ENCODE measurements around the gene PDE1A.

The PDE1A gene

DNA sequence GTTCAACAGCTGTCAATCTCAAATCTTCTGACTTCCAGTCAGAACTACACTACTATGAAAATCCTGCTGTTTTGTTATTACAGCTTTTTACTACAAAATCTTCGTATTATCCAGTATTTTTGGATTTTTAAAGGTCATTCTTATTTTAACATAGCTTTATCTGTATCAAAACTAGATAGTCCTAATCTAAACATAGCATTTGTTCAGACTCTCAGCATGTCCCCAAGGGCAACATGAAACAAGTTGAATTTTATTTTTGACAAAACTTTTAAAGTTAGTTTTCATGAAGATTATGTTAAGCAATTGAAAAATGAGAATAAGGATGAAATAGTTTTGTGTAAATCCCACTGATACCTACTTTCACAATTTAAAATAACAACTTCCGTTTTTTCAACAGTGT lies 48.1 kb downstream of the PDE1A start:
- TF ChIP-seq ZXDB (tag by site-specific recombination; IDR thresholded peaks at IDR 0.05) (no peak), ZNF184 (tag by site-specific recombination; IDR thresholded peaks at IDR 0.05) (no peak), ZNF223 (tag by site-specific recombination; IDR thresholded peaks at IDR 0.05) (no peak), OSR2 (tag by site-specific recombination; IDR thresholded peaks at IDR 0.05) (no peak), ZNF610 (tag by site-specific recombination; IDR thresholded peaks at IDR 0.05; ENCODE audit: borderline replicate concordance) (no peak), ZNF560 (tag by site-specific recombination; IDR thresholded peaks at IDR 0.05; ENCODE audit: borderline replicate concordance) (no peak), KLF9 (tag by site-specific recombination; IDR thresholded peaks at IDR 0.05; ENCODE audit: low read depth) (no peak), ZNF776 (tag by site-specific recombination; IDR thresholded peaks at IDR 0.05; ENCODE audit: borderline replicate concordance) (no peak), ZNF473 (tag by site-specific recombination; IDR thresholded peaks at IDR 0.05) (no peak), FEZF1 (tag by site-specific recombination; IDR thresholded peaks at IDR 0.05) (no peak), ZNF837 (tag by site-specific recombination; IDR thresholded peaks at IDR 0.05) (no peak), ZNF354C (tag by site-specific recombination; IDR thresholded peaks at IDR 0.05; ENCODE audit: borderline replicate concordance, low read depth) (no peak), ZNF707 (tag by site-specific recombination; IDR thresholded peaks at IDR 0.05) (no peak)
- TF ChIP-seq, protein P1, sequence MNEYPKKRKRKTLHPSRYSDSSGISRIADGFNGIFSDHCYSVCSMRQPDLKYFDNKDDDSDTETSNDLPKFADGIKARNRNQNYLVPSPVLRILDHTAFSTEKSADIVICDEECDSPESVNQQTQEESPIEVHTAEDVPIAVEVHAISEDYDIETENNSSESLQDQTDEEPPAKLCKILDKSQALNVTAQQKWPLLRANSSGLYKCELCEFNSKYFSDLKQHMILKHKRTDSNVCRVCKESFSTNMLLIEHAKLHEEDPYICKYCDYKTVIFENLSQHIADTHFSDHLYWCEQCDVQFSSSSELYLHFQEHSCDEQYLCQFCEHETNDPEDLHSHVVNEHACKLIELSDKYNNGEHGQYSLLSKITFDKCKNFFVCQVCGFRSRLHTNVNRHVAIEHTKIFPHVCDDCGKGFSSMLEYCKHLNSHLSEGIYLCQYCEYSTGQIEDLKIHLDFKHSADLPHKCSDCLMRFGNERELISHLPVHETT (tag by site-specific recombination; IDR thresholded peaks at IDR 0.05) = no peak
- TF ChIP-seq, protein P2, sequence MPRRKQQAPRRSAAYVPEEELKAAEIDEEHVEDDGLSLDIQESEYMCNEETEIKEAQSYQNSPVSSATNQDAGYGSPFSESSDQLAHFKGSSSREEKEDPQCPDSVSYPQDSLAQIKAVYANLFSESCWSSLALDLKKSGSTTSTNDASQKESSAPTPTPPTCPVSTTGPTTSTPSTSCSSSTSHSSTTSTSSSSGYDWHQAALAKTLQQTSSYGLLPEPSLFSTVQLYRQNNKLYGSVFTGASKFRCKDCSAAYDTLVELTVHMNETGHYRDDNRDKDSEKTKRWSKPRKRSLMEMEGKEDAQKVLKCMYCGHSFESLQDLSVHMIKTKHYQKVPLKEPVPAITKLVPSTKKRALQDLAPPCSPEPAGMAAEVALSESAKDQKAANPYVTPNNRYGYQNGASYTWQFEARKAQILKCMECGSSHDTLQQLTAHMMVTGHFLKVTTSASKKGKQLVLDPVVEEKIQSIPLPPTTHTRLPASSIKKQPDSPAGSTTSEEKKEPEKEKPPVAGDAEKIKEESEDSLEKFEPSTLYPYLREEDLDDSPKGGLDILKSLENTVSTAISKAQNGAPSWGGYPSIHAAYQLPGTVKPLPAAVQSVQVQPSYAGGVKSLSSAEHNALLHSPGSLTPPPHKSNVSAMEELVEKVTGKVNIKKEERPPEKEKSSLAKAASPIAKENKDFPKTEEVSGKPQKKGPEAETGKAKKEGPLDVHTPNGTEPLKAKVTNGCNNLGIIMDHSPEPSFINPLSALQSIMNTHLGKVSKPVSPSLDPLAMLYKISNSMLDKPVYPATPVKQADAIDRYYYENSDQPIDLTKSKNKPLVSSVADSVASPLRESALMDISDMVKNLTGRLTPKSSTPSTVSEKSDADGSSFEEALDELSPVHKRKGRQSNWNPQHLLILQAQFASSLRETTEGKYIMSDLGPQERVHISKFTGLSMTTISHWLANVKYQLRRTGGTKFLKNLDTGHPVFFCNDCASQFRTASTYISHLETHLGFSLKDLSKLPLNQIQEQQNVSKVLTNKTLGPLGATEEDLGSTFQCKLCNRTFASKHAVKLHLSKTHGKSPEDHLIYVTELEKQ (tag by site-specific recombination; IDR thresholded peaks at IDR 0.05; ENCODE audit: borderline replicate concordance) = no peak
- TF ChIP-seq, protein P3, sequence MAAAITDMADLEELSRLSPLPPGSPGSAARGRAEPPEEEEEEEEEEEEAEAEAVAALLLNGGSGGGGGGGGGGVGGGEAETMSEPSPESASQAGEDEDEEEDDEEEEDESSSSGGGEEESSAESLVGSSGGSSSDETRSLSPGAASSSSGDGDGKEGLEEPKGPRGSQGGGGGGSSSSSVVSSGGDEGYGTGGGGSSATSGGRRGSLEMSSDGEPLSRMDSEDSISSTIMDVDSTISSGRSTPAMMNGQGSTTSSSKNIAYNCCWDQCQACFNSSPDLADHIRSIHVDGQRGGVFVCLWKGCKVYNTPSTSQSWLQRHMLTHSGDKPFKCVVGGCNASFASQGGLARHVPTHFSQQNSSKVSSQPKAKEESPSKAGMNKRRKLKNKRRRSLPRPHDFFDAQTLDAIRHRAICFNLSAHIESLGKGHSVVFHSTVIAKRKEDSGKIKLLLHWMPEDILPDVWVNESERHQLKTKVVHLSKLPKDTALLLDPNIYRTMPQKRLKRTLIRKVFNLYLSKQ (tag by site-specific recombination; IDR thresholded peaks at IDR 0.05; ENCODE audit: borderline replicate concordance) = no peak
- H3K4me3 ChIP-seq (ENCODE audit: low read depth, low read length) = no peak overlapping the region
- CTCF ChIA-PET = interaction anchor here (0.6 to 0.7 kb wide), 2 partner anchors 188 to 394 kb away, joined by 3 read pairs; no protein-coding TSS in a partner anchor
- H3K9me3 ChIP-seq (ENCODE audit: control insufficient read depth, insufficient read depth, low read depth, low read length) = no peaks in the 10 kb centered on the region
- no peaks in the 10 kb centered on the region for H3K4me1 ChIP-seq (ENCODE audit: control insufficient read depth, insufficient read depth, low read length)
- no peaks in the 10 kb centered on the region for H3K36me3 ChIP-seq (ENCODE audit: control insufficient read depth in 2 of 2, insufficient read depth in 1 of 2, low read length in 2 of 2)
- H3K27ac ChIP-seq (ENCODE audit: extremely low read depth, low read depth, low read length) = no peak overlapping the region
- POLR2A ChIA-PET = no interaction called here

DNA sequence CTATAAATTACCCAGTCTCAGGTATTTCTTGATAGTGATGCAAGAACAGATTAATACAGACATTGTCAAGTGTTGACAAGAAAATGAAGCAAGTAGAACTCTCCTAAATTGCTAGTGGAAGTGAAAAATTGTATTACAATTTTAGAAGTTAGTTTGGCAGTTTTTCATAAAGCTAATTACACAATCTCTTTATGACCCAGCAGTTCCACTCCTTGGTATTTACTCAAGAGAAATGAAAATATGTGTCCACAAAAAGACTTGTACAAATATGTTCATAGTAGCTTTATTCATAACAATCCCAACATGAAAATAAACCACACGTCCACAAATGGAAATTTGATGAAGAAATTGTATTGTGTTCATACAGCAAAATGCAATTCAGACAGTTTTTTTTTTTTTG lies 49.4 kb downstream of the PDE1A start:
- H3K9me3 ChIP-seq (ENCODE audit: control insufficient read depth, insufficient read depth, low read depth, low read length) = no peaks in the 10 kb centered on the region
- H3K27ac ChIP-seq (ENCODE audit: extremely low read depth, low read depth, low read length) = no peak overlapping the region
- H3K4me1 ChIP-seq (ENCODE audit: control insufficient read depth, insufficient read depth, low read length) = no peaks in the 10 kb centered on the region
- TF ChIP-seq ZNF677 (tag by site-specific recombination; IDR thresholded peaks at IDR 0.05) = no peak
- no peak for TF ChIP-seq GLI4 (tag by site-specific recombination; IDR thresholded peaks at IDR 0.05)
- no peak for TF ChIP-seq RBAK (tag by site-specific recombination; IDR thresholded peaks at IDR 0.05)
- no peak for TF ChIP-seq KLF10 (tag by site-specific recombination; IDR thresholded peaks at IDR 0.05)
- TF ChIP-seq ZNF670 (tag by site-specific recombination; IDR thresholded peaks at IDR 0.05; ENCODE audit: low read depth) = no peak
- TF ChIP-seq EGR2 (tag by site-specific recombination; IDR thresholded peaks at IDR 0.05; ENCODE audit: low read depth) = no peak
- TF ChIP-seq ZNF510 (tag by site-specific recombination; IDR thresholded peaks at IDR 0.05; ENCODE audit: insufficient replicate concordance) = no peak
- TF ChIP-seq ZNF138 (tag by site-specific recombination; IDR thresholded peaks at IDR 0.05; ENCODE audit: borderline replicate concordance) = no peak
- no peak overlapping the region for H3K4me3 ChIP-seq (ENCODE audit: low read depth, low read length)
- ChIA-PET CTCF (interaction anchor here (0.8 kb wide), 1 partner anchor 113 kb away, joined by 3 read pairs; no protein-coding TSS in a partner anchor), POLR2A (no interaction called here)
- no peaks in the 10 kb centered on the region for H3K36me3 ChIP-seq (ENCODE audit: control insufficient read depth in 2 of 2, insufficient read depth in 1 of 2, low read length in 2 of 2)
